ENCODE measurements around the gene REPIN1.

REPIN1 gene

DNA sequence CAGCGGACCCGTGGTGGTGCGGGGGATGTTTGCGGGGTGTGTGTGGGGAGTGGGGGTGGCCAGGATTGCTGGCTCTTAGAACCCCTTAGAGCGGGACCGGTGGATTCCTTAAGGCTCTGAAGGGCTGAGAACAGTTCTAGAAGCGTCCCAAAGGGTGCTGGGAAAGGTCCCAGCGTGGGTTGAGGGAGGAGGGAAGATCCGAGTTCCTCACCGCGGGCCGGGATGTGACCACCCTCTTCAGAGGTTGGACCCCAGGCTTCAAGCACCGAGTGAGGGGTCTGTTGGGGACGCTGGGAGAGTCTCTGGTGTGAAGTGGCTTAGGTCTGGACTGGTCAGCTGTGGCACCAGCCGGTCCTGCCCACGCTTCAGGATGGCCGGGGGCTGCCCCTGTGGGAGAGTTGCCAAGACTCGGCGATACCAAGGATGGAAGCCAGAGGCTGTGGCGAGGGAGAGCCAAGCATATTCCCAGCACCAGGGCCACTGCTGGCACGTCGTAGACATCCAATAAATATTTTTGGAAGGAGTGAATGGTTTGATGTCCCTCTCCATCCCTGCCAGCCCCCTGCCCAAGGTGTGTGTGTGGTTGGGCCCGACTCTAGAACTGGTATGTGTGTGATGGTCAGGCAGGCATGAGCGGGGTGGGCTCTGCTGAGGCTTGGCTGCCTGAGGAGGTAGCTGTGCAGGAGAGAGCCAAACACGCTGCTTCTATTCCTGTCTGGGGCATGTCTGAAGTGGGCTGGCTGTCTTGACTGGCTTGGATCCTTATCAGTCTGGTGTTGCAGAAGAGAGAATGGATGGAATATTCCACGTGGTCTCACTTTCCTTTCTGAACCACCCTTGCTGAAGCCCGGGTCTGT is 29.7 kb downstream of the REPIN1 start:
- DNase-seq = no peak

DNA sequence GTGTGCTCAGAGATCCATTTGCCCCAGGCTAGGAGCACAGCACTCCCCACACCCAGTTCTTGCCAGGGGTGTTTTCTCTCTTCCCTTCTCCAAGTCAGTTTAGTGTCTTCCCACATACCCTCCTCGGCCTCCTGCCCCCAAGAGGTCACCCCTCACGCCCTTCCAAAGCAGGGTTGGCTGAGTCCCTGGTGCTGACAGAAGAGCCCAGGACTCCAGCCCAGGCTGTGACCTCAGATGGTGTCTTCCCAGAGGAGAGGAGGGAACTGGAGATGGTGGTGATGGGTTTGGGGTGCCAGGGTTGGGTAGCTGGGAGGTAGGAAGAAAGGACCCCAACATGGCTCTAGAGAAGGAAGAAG is 30.3 kb downstream of the REPIN1 start:
- no peak for DNase-seq

- no peak for DNase-seq
Observed at GRCh38 chr7:150399421-150400007, 30.9 kb downstream of the REPIN1 start.

- no peak for DNase-seq
Observed at GRCh38 chr7:150400008-150400787, 31.6 kb downstream of the REPIN1 start.

- no peak for DNase-seq
Observed at GRCh38 chr7:150400788-150401423, 32.3 kb downstream of the REPIN1 start.

DNA sequence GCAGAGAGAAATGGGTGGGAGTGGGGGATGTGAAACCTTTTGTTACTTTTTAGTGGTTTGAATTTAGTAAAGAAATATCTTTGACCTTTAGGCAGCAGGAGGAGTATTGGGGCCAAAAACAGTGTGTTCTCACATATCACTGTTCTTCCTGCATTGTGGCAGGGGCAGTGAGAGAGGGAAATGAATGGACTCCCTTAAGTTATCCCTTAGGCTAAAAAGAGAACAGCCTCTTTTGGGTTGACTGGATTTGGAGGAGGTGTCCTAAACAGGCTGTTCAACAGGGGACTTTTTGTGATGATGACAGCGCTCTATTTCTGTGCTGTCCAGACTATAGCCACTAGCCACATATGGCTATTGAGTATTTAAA is 32.8 kb downstream of the REPIN1 start:
- no peak for DNase-seq

- no peak for DNase-seq
Observed at GRCh38 chr7:150401861-150402631, 33.4 kb downstream of the REPIN1 start.

- no peak for DNase-seq
Observed at GRCh38 chr7:150402671-150403321, 34.2 kb downstream of the REPIN1 start.

DNA sequence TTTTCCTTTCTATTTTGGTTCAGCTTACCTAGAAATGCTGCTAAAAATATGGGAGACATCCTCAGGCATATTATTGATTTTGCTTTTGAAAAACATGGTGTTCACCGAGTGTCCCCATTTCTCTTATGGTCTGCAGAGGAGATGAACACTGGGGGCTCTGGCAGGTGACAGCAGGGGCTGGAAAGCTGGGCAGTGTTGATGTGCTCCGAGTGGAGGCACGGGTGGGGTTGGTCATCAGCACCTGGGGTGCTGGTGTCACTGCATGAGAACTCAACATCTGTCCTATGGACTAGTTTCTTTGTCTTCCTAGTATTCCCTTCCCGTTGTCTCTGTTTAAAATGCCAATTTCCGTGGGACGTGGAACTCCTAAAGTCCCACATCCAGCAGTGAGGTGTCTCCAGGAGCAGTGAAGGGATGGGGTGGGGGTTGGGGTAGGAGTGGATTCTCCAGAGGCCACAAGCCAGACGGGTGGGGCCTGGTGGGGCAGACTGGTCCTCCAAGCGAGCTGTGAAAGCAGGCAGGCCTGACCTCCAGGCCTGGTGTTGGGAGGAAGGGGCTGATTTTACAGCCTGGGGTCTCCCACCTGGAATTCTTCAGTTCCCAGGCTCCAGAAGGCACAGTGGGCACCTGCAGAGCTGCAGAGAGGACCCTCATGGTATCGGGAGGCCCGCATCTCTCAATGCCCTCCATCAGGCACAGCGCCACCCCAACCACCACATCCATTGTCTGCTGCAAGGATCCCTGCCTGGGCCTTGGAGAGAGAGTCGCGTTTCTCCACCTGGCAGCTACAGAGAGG is 35.0 kb downstream of the REPIN1 start:
- no peak for DNase-seq

DNA sequence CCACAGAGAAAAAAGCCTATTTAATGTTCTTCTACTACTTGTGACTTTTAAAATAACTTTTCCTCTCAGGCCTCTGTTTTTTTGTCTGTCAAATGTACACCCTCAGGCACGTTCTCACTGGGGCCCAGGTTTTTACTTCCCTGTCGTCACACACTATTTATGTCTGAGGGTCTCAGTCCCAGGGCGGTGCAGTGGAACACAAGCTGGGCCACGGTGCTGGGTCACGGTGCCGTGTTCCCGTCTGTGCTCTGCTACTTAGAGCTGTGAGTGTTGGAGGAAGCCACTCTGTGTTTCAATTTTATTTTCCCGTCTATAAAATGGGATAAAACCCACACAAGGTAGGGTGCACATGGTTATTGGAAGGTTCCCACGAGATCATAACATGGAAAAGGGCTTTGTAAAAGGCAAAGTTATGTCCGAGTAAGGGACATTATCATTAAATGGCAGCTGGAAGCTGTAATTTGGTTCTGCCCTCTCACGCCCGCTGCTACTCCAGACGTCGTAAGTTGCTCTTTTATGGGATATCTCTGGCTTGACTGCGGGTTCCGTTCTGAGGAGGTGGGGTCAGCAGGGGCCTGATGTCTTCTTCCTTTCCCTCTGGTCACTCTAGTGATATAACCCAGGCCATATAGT is 35.7 kb downstream of the REPIN1 start:
- no peak for DNase-seq

DNA sequence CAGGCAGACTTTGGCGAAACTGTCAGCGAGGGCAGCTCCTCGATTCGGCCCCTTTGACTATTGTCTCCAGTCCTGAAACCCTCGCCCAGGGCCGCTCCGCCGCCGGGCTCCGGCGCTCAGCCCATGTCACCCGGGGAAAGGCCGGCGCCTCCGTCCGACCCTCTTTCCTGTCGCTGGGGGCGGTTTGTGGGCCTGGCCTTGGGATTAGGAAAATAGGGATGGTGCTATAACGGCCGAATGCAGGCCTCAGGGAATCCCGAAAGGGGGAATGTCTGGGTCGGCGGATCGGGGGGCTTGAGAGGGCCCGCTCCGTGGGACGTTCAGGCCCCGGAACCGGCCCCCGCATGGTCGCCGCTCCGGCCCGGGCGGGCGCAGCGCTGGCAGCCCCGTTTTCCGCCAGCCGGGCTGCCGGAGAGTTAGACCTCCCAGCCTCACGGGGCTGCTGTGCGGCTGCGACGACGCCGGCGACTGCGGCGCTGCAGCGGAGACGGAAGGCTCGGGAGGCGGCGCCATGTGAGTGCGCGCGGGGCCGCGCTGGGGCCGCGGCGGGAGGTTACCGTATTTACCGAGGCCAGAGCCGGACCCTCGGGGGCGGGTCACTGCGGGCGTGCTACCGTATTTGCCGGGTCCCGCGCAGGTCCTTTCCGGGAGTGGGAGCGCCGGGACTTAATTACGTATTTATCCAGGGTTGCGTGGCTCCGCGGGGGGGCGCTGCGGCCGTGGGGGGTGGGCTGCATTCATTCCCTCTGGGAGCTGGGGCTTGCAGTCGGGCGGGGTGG is 36.4 kb downstream of the REPIN1 start:
- peak; percentile 68 for DNase-seq

- DNase-seq = no peak
Observed at GRCh38 chr7:150405584-150406311, 37.1 kb downstream of the REPIN1 start.

DNA sequence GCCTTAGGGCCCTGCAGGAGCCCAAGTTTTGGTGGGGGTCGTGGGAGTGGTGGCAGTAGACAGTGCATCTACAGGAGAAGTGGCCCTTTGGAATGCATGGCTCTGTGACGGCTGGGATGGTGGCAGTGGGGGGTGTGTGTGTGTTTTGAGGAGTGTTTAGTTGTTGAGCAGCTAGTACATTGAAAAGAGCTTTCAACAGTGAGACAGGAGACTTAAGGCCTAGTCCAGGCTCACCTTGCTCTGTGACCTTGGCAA is 37.6 kb downstream of the REPIN1 start:
- no peak for DNase-seq

GRCh38 chr7:150406567-150407421 is 38.2 kb downstream of the REPIN1 start:
- DNase-seq = peak; percentile 19

DNA sequence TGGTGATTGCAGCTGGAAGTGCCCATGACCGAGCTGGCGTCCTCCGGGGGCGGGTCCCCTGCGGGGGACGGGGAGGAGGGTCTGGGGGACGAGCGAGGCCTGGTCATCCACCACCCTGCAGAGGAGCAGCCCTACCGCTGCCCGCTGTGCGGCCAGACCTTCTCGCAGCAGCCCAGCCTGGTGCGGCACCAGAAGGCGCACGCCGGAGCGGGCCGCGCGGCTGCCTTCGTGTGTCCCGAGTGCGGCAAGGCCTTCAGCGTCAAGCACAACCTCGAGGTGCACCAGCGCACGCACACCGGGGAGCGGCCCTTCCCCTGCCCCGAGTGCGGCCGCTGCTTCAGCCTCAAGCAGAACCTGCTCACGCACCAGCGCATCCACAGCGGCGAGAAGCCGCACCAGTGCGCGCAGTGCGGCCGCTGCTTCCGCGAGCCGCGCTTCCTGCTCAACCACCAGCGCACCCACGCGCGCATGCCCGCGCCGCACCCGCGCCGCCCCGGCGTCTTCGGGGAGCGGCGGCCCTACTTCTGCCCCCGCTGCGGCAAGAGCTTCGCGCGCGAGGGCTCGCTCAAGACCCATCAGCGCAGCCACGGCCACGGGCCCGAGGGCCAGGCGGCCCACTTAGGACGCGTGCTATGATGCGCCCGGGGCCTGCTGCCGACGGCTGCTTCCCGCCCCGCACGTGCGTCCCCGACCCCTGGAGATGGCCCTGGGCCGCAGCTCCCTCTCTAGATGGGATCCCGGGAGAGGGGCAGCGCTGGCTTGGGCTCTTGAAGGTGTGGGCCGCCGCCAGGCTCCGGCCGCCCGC is 39.2 kb downstream of the REPIN1 start:
- DNase-seq = no peak

GRCh38 chr7:150408393-150409299 is 40.0 kb downstream of the REPIN1 start:
- no peak for DNase-seq

Data from activated CD4-positive, alpha-beta T cell treated with anti-CD3 and anti-CD28 coated beads, Interleukin-2, amount 50 U/mL, for 1 hour (primary cell).